SK-N-SH treated with all-trans-retinoic acid at 6 μM for 48 hours (cell line): ENCODE data around the gene SLC39A1.

Experiments
- TSHZ2 ChIP-seq: fragments of 250-450 bp; sonication (Bioruptor Pico); IDR thresholded peaks from 2 replicates; pipeline ENCODE4 v1.5.0; 2020; ENCODE audit warnings: mild to moderate bottlenecking, moderate library complexity
- ZFP30 ChIP-seq: fragments of 450-650 bp; formaldehyde crosslinking; IDR thresholded peaks from 2 replicates; pipeline ENCODE4 v1.5.0; 2022; ENCODE audit warnings: mild to moderate bottlenecking, moderate library complexity
- ZNF70 ChIP-seq: fragments of 450-650 bp; formaldehyde crosslinking; IDR thresholded peaks from 2 replicates; pipeline ENCODE4 v1.5.0; 2020; ENCODE audit warnings: mild to moderate bottlenecking, moderate library complexity

DNA sequence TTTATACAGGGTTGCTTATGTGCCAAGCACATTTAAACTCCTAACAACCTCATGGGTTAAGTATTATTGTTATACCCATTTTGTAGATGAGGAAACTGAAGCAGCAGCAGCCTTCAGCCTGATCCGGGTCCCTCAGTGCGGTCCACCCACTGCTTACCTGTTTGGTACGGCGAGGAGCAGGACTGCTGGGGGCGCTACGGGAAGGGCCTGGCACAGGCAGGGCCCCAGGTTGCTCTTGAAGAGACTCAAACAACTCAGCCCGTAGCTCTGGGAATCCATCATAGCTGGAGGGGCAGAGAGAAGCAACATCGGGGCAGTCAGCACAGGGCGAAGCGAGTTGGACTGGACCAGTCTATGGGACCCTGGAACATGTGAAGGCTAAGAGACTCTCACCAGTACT lies 26.0 kb downstream of the SLC39A1 start:
- TF ChIP-seq TSHZ2 (CRISPR knock-in tag) (no peak), ZFP30 (CRISPR knock-in tag) (no peak), ZNF70 (no peak)
